Fibroblast of lung (primary cell): ENCODE results near the gene NOC4L.

Source experiments
- CTCF ChIP-seq, 2 donors: IDR thresholded peaks in 1 of 2; conservative IDR thresholded peaks in 1 of 2; 1 replicate in 1 of 2; 2 replicates in 1 of 2; pipeline ENCODE4 v1.5.1; 2011 to 2012; ENCODE audit warnings: low read length in 2 of 2, control low read depth in 1 of 2, inconsistent platforms in 1 of 2, low read depth in 1 of 2, mild to moderate bottlenecking in 1 of 2
- EZH2 ChIP-seq: IDR thresholded peaks from 2 replicates; pipeline ENCODE4 v1.5.1; 2012; ENCODE audit warnings: low read length, control low read depth, mild to moderate bottlenecking; ENCODE audit errors: missing control alignments

- TF ChIP-seq CTCF (conservative IDR thresholded peaks at IDR 0.05 in 1 of 2, IDR thresholded peaks at IDR 0.05 in 1 of 2; ENCODE audit: low read depth in 1 of 2, low read length in 2 of 2): no peak
- TF ChIP-seq EZH2: no peak
These were observed 26.5 kb downstream of the NOC4L start for GRCh38 chr12:132170637-132171292.
